Common myeloid progenitor, CD34-positive (primary cell): ENCODE results near the gene GZF1.

Source experiments
- CTCF ChIA-PET: fragments of 350-600 bp; sonication (Branson Sonifier 250); formaldehyde crosslinking; loops from one replicate; lab custom pipeline; 2021; ENCODE audit warnings: antibody characterized with exemption; lab: Charles Lee
- POLR2A ChIA-PET: fragments of 350-600 bp; sonication (Branson Sonifier 250); formaldehyde crosslinking; loops from one replicate; lab custom pipeline; 2021; ENCODE audit warnings: antibody characterized with exemption; lab: Charles Lee
- DNase-seq, 3 donors: peaks; one replicate each; pipeline versions ENCODE4 v3.0.0 to v3.0.0-alpha.2; 2013
- H3K27ac ChIP-seq, 2 experiments: 1 replicate in 1 of 2; 2 replicates in 1 of 2; pipeline ENCODE4 v1.7.0; 2013; ENCODE audit warnings: inconsistent platforms in 2 of 2, low read length in 2 of 2, mild to moderate bottlenecking in 2 of 2, low read depth in 1 of 2, moderate library complexity in 1 of 2; ENCODE audit not compliant: severe bottlenecking in 2 of 2, insufficient read depth in 1 of 2, poor library complexity in 1 of 2
- H3K27me3 ChIP-seq, 5 experiments: replicated peaks in 2 of 5; 1 replicate in 3 of 5; 2 replicates in 2 of 5; pipeline versions ENCODE4 v1.6.1 to v1.7.0; 2013; ENCODE audit warnings: low read length in 4 of 5, mild to moderate bottlenecking in 2 of 5, moderate library complexity in 2 of 5, inconsistent platforms in 1 of 5; ENCODE audit not compliant: insufficient read depth in 5 of 5, control insufficient read depth in 4 of 5
- H3K36me3 ChIP-seq, 4 experiments: 1 replicate in 2 of 4; 2 replicates in 2 of 4; pipeline versions ENCODE4 v1.6.1 to v1.7.0; 2013; ENCODE audit warnings: low read length in 3 of 4, control low read depth in 1 of 4, mild to moderate bottlenecking in 1 of 4; ENCODE audit not compliant: control insufficient read depth in 4 of 4, insufficient read depth in 4 of 4
- H3K4me1 ChIP-seq, 4 experiments: 1 replicate in 3 of 4; 2 replicates in 1 of 4; pipeline versions ENCODE4 v1.6.1 to v1.7.1; 2013; ENCODE audit warnings: low read length in 3 of 4, mild to moderate bottlenecking in 3 of 4, control low read depth in 1 of 4, inconsistent platforms in 1 of 4, moderate library complexity in 1 of 4; ENCODE audit not compliant: control insufficient read depth in 4 of 4, insufficient read depth in 4 of 4; ENCODE audit errors: control extremely low read depth in 1 of 4
- H3K4me3 ChIP-seq, 7 experiments: 1 replicate in 4 of 7; 2 replicates in 3 of 7; pipeline versions ENCODE4 v1.5.1 to v1.7.0; 2013; ENCODE audit warnings: mild to moderate bottlenecking in 7 of 7, low read length in 6 of 7, moderate library complexity in 6 of 7, inconsistent platforms in 2 of 7, low read depth in 2 of 7, control low read depth in 1 of 7; ENCODE audit not compliant: insufficient read depth in 4 of 7, control insufficient read depth in 1 of 7; ENCODE audit errors: extremely low read depth in 1 of 7
- H3K9me3 ChIP-seq, 5 experiments: 1 replicate in 4 of 5; 2 replicates in 1 of 5; pipeline versions ENCODE4 v1.6.1 to v1.7.1; 2013; ENCODE audit warnings: low read length in 4 of 5, mild to moderate bottlenecking in 2 of 5, inconsistent platforms in 1 of 5, low read depth in 1 of 5, moderate library complexity in 1 of 5; ENCODE audit not compliant: control insufficient read depth in 4 of 5, insufficient read depth in 2 of 5; ENCODE audit errors: control extremely low read depth in 1 of 5
- WGBS: methylation state at CpG from one replicate; pipeline ENCODE4 v1.1.5; 2013; ENCODE audit not compliant: insufficient coverage; 5-methylcytosine and 5-hydroxymethylcytosine counted together

Gene GZF1

DNA sequence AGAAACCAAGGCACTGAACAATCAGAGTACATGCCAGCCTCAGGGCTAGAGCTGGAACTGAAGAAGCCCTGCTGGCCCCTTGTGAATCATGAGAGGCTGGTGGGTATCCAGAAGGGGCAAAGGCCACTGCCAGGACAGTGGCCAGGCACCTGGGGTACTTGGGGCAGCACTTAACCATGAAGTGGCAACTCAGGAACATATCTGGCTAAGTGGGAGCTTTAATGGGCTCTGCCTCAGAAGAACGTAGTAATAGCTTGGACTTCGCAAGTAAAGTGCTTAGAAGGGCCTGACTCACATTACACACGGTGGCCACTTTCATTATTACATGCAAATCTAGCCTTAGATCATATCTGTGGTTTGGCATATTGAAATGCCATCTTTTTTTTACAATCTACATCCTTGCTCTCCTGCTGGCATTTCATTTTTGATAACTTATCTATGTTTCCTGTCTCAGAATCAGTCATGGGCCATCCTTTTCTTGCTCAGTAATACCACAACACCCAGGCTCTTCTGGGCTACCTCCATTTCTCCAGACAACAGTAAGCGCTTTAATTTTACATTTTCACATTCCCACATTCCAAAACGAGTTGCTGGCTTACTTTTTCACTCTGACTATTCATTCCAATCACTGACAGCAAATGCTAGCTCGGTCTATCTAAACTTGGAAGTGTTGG is 37.7 kb downstream of the GZF1 start:
- Histone ChIP-seq H3K27ac (no peak overlapping the region), H3K27me3 (no peaks in the 10 kb centered on the region), H3K36me3 (peaks cover 6 to 26% (median 13%) of the 10 kb centered on the region in 4 experiments), H3K9me3 (no peaks in the 10 kb centered on the region), H3K4me3 (no peak overlapping the region), H3K4me1 (peaks cover 0 to 10% (median 3%) of the 10 kb centered on the region in 4 experiments)
- peak; percentile 18 to 57 (median 49) for DNase-seq
- POLR2A ChIA-PET, result interaction anchor here (0.7 kb wide), 1 partner anchor 50 kb away, joined by 3 read pairs; the partner anchor contains the start of gene NXT1
- CTCF ChIA-PET, result interaction anchor here (0.6 to 1.8 kb wide), 6 partner anchors 9 to 231 kb away, joined by 4 to 7 read pairs (median 6); no protein-coding TSS in a partner anchor
- WGBS, result 98% methylated on average over 5 of the region's 6 CpGs

DNA sequence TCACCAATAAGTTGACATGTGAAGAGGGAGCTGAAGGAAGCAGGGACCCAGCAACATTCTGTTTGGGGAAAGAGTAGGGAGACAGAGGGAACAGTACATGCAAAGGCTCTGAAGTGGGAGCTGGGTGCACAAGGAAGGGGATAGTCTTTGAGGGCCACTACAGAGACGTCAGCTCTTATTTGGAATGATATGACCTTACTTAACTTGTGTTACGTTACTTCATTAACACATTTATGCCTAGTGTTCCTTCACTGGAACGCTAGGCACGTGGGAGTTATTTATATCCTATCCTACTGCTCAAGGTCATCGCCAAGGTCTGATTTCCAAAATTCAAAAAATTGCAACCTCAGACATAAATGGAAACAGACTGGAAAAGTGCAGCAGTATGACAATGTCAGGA is 39.1 kb downstream of the GZF1 start:
- WGBS, result 98% methylated on average over 5 of the region's 5 CpGs
- Histone ChIP-seq H3K36me3 (peaks cover 2 to 22% (median 7%) of the 10 kb centered on the region in 4 experiments), H3K27me3 (no peaks in the 10 kb centered on the region), H3K27ac (no peak overlapping the region), H3K4me1 (peaks cover 0 to 10% (median 3%) of the 10 kb centered on the region in 4 experiments), H3K4me3 (no peak overlapping the region), H3K9me3 (no peaks in the 10 kb centered on the region)
- POLR2A ChIA-PET, result no interaction called here
- CTCF ChIA-PET, result interaction anchor here (1.6 to 1.8 kb wide), 2 partner anchors 15 to 26 kb away, joined by 5 to 7 read pairs; no protein-coding TSS in a partner anchor
- DNase-seq, result no peak

DNA sequence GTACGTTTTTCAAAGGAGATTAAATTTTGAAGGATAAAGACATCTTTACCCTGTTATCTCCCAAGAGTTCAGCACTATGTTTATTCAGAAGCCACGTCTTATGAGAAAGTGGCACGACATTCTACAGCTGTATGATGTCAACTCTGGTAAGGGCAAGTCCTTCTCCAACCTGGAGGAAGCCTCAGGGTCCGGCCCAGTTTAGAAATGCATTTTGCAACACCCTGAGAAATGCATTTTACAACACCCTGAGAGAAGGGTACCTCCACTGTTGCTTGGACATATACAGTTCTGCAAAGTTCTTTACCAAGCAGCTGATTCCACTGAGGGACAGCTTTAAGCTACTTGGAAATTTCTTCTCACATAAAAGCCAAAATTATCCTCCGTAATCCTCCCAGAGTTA is 41.8 kb downstream of the GZF1 start:
- Histone ChIP-seq H3K9me3 (no peaks in the 10 kb centered on the region), H3K27me3 (no peaks in the 10 kb centered on the region), H3K4me1 (peaks cover 0 to 6% (median 1%) of the 10 kb centered on the region in 4 experiments), H3K27ac (no peak overlapping the region), H3K36me3 (peaks cover 2 to 19% (median 7%) of the 10 kb centered on the region in 4 experiments), H3K4me3 (no peak overlapping the region)
- ChIA-PET CTCF (interaction anchor here (1.0 to 1.9 kb wide), 2 partner anchors 16 to 18 kb away, joined by 3 to 6 read pairs; partner anchors contain the start of gene NAPB), POLR2A (no interaction called here)
- 95% methylated on average over 3 of the region's 5 CpGs for WGBS
- no peak for DNase-seq

DNA sequence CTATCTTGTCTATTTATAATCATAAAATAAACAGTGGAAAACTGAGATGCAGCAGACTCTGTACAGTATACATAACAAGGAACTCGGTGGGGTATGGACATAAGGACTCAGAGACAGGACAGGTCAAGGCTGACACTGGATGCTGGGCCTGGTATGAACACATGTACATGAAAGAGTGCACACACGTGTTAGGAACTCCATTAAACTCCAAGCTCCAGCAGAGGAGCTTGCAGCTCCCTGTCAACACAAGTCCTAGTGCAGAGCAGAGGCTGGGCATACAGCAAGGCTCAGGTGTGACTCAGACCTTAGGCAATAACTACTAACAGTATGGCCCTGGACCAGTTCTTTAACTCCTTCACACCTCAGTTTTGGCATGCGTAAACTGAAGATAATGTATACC is 42.2 kb downstream of the GZF1 start:
- Histone ChIP-seq H3K4me3 (no peak overlapping the region), H3K9me3 (no peaks in the 10 kb centered on the region), H3K4me1 (peaks cover 0 to 6% (median 0%) of the 10 kb centered on the region in 4 experiments), H3K27me3 (no peaks in the 10 kb centered on the region), H3K27ac (no peak overlapping the region), H3K36me3 (peaks cover 2 to 19% (median 7%) of the 10 kb centered on the region in 4 experiments)
- DNase-seq, result no peak
- 100% methylated on average over 2 of the region's 3 CpGs for WGBS
- ChIA-PET POLR2A (no interaction called here), CTCF (interaction anchor here (1.0 to 1.9 kb wide), 2 partner anchors 15 to 17 kb away, joined by 3 to 6 read pairs; partner anchors contain the start of gene NAPB)

DNA sequence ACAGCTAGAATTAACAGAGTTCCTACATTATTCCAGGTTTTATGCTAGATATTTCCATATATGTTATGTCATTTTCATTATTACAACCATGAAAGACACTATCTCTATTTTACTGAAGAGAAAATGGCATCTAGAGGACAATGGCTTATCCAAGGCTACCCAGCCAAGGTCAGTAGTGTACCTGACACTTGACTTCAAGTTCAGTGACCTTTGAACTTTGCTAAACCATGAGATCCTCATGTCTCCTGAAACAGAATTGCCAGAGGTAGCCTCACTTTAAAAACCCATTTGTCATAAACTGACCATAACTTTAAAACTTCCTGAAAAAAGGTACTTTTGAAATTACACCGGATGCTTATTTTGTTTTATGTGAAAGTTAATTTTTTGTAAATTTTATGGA is 44.9 kb downstream of the GZF1 start:
- POLR2A ChIA-PET, result no interaction called here
- CTCF ChIA-PET, result interaction anchor here (1.1 to 2.4 kb wide), 6 partner anchors 9 to 34 kb away, joined by 3 to 8 read pairs (median 4); no protein-coding TSS in a partner anchor
- no peaks in the 10 kb centered on the region for H3K27me3 ChIP-seq

DNA sequence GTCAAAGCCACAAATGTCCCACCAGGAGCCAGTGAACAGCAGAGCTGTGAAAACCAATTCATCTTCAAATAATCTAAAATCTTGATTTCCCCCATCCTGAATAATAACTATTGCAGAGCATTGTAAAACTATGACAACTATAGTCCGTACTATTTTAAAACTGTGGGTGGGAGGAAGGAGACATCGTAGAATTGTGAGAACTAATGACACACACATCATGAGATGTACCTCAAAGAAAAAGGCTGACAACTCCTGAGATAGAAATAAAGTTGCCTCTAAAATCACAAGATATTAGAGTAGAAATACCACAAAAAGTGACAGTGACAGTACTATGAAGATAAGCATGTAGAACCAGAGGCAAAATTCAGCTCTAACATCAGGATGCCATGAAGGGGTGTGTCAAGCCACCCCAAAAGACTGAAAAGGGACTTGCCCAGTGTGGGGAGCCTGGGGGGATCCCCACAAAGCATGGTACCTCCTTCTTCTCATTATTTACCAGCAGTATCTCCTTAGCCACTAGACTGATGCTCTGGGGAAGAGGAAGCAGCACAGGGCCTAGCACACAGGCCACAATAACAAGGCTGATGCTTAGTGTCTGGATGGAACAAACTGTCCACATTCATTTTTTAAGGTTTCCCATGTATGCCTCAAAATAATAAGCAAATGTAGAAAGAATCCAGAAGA is 45.9 kb downstream of the GZF1 start:
- peak in 2 of 3 donors; percentile 39 to 49 for DNase-seq
- WGBS, result no CpG with 5 or more reads among the region's 2 CpGs
- no peak overlapping the region for H3K4me3 ChIP-seq
- ChIA-PET CTCF (interaction anchor here (1.2 to 1.3 kb wide), 2 partner anchors 33 to 35 kb away, joined by 3 to 4 read pairs; no protein-coding TSS in a partner anchor), POLR2A (no interaction called here)
- no peaks in the 10 kb centered on the region for H3K27me3 ChIP-seq
- no peak overlapping the region for H3K27ac ChIP-seq
- no peaks in the 10 kb centered on the region for H3K9me3 ChIP-seq
- H3K36me3 ChIP-seq, result peaks cover 0 to 7% (median under 1%) of the 10 kb centered on the region in 4 experiments
- H3K4me1 ChIP-seq, result peaks cover 0 to 2% (median 0%) of the 10 kb centered on the region in 4 experiments

More for the DNA sequence above, 44.9 kb downstream of the GZF1 start:
- DNase-seq, result no peak
- H3K4me3 ChIP-seq, result no peak overlapping the region
- no peak overlapping the region for H3K27ac ChIP-seq
- no peaks in the 10 kb centered on the region for H3K9me3 ChIP-seq
- WGBS, result no CpG with 5 or more reads among the region's 1 CpG
- peaks cover 0 to 16% (median 3%) of the 10 kb centered on the region in 4 experiments for H3K36me3 ChIP-seq
- peaks cover 0 to under 1% (median 0%) of the 10 kb centered on the region in 4 experiments for H3K4me1 ChIP-seq
